MG63 (cell line): ENCODE results near the gene NDE1. TPM values are rescaled to one million over a fixed set of nuclear protein-coding genes. Genes with fewer than 3 reads are reported as not detected.

Experiments
- DNase-seq: peaks from one replicate; pipeline ENCODE4 v3.0.0-alpha.2; 2020
- H3K27me3 ChIP-seq: fragments of 250-450 bp; sonication (Bioruptor Pico); 2 replicates; pipeline ENCODE4 v1.5.1; 2020; ENCODE audit warnings: mild to moderate bottlenecking, moderate library complexity
- H3K36me3 ChIP-seq: fragments of 250-450 bp; sonication (Bioruptor Pico); 2 replicates; pipeline ENCODE4 v1.5.1; 2020; ENCODE audit warnings: mild to moderate bottlenecking, moderate library complexity
- H3K4me3 ChIP-seq: fragments of 250-450 bp; sonication (Bioruptor Pico); 2 replicates; pipeline ENCODE4 v1.5.1; 2020; ENCODE audit warnings: mild to moderate bottlenecking, moderate library complexity
- H3K9me3 ChIP-seq: fragments of 250-450 bp; sonication (Bioruptor Pico); 2 replicates; pipeline ENCODE4 v1.5.1; 2020; ENCODE audit warnings: mild to moderate bottlenecking, moderate library complexity
- total RNA-seq: library from RNA; depleted of rRNA; stranded (reverse); fragments of >200 nt; shearing (Covaris generic); gene quantifications from 2 replicates; pipeline ENCODE4 v1.2.3, GENCODE V29; 2014; ENCODE audit warnings: low replicate concordance

Gene NDE1
- total RNA-seq, 1 experiment from 2014 or later = 34.4 TPM

DNA sequence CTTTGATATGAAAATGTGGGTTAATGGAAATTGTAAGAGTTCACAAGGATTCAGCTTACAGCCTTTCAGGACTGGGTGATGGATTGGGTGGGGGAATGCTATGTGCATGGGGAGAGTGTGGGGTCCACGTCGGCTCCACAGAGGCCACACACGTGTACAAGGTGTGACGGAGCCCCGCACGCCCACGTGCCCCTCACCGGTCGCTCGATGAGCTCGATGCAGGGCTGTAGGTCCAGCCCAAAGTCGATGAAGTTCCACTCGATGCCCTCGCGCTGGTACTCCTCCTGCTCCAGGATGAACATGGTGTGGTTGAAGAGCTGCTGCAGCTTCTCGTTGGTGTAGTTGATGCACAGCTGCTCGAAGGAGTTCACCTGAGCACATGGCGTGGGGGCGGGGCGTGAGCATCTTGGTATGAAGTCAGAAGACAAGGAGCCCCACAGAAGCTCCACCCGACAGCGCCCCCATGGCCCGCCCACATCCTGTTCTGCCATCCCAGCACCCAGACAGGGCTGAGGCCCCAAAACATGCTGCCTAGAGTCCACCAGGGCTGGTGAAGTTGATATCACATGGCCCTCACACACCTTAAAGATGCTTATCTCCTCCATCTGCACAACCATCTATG lies 107.7 kb downstream of the NDE1 start:
- Histone ChIP-seq H3K27me3 (no peaks in the 10 kb centered on the region), H3K36me3 (no peaks in the 10 kb centered on the region), H3K4me3 (no peak overlapping the region), H3K9me3 (no peaks in the 10 kb centered on the region)
- DNase-seq = no peak

DNA sequence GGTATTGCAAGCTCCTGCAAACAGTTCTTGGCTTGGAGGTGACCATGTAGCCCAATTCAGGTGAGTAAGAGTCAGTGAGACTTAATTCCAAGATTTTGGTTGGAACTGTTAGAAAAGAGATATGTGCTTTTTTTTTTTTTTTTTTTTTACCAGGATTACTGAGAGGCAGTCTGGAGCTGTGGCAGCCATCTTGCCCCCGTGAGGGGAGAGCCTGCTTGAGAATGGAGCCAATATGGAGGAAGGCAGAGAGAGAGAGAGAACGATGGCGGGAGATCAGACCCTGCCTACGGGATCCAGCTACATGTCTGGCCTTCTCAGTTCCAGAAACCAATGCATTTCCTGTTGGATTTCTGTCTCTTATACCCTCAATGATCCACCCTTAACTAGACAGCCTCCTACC lies 109.0 kb downstream of the NDE1 start:
- Histone ChIP-seq H3K27me3 (no peaks in the 10 kb centered on the region), H3K9me3 (no peaks in the 10 kb centered on the region), H3K4me3 (no peak overlapping the region), H3K36me3 (no peaks in the 10 kb centered on the region)
- DNase-seq = no peak

DNA sequence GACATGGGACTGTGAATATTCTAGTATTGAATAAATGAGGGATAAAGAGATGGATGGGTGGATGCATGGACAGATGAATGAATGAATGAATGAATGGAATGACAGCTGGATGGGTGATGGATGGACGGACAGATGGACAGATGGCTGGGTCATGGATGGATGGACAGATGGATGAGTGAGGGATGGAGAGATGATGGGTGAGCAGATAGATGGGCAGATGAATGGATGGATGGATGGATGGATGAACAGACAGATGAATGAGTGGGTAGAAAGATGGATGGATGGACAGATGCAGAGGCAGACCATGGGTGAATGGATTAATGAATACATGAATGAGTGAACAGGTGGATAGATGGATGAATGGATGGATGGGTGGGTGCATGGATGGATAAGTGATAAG lies 110.1 kb downstream of the NDE1 start:
- no peaks in the 10 kb centered on the region for H3K36me3 ChIP-seq
- H3K27me3 ChIP-seq = no peaks in the 10 kb centered on the region
- H3K4me3 ChIP-seq = no peak overlapping the region
- no peaks in the 10 kb centered on the region for H3K9me3 ChIP-seq
- DNase-seq = no peak

DNA sequence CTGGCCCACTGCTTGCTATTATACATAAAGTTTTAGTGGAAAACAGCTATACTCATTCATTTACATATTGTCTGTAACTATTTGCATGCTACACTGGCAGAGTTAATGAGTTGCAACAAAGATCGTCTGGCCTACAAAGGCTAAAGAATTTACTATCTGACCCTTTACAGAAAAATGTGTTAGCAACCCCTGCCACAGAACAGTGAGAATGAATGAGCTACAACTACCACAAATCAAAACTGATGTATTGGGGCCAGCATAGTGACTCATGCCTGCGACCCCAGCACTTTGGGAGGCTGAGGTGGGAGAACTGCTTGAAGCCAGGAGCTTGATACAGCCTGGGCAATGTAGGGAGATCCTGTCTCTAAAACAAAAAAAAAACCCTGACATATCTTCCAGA lies 114.1 kb downstream of the NDE1 start:
- no peaks in the 10 kb centered on the region for H3K36me3 ChIP-seq
- H3K4me3 ChIP-seq = no peak overlapping the region
- H3K9me3 ChIP-seq = no peaks in the 10 kb centered on the region
- DNase-seq = no peak
- no peaks in the 10 kb centered on the region for H3K27me3 ChIP-seq

DNA sequence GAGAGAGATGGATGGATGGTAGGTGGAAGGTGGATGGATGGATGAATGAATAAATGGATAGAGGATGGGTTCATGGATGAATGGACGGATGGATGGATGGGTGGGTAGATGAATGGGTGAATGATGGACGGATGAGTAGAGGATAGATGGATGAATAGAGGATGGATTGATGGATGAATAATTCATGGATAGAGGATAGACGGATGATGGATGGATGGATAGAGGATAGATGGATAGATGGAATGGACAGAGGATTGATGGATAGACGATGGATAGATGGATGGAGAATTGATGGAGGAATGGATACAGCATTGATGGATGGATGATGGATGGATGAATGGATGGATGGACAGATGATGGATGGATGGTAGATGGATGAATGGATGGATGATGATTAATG lies 115.1 kb downstream of the NDE1 start:
- no peak for DNase-seq
- H3K36me3 ChIP-seq = no peaks in the 10 kb centered on the region
- H3K27me3 ChIP-seq = no peaks in the 10 kb centered on the region
- no peak overlapping the region for H3K4me3 ChIP-seq
- no peaks in the 10 kb centered on the region for H3K9me3 ChIP-seq

DNA sequence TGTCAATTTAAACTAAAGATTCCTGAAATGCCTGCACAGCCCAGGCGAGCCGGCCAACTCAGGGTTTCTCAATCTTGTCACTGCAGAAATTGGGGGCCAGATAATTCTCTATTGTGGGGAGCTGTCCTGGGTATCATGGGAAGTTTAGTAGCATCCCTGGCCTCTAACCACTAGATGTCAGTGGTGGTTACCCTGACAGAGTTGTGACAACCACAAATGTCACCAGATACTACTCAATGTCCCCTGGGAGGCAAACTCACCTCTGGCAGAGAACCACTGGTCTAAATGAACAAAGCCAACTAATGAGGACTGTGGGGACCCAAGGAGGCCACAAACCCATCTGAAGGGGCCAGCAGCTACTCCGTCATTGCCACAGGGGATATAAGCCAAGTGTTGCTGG lies 115.8 kb downstream of the NDE1 start:
- Histone ChIP-seq H3K27me3 (no peaks in the 10 kb centered on the region), H3K4me3 (no peak overlapping the region), H3K36me3 (no peaks in the 10 kb centered on the region), H3K9me3 (no peaks in the 10 kb centered on the region)
- DNase-seq = no peak

DNA sequence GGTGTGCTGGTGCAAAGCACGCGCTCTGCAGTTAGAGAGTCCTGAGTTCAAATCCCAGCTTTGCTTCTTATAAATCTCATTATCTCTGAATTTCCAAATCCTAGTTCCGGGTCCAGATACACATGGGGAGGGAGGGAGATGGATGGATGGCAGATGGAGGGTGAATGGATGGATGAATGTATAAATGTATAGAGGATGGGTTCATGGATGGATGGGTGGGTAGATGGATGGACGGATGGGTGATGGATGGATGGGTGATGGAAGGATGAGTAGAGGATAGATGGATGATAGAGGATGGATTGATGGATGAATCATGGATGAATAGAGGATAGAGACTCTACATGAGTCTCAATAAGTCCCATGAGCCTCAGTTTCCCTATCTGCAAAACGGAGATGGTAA lies 116.9 kb downstream of the NDE1 start:
- DNase-seq = no peak
- Histone ChIP-seq H3K36me3 (no peaks in the 10 kb centered on the region), H3K27me3 (no peaks in the 10 kb centered on the region), H3K4me3 (no peak overlapping the region), H3K9me3 (no peaks in the 10 kb centered on the region)

DNA sequence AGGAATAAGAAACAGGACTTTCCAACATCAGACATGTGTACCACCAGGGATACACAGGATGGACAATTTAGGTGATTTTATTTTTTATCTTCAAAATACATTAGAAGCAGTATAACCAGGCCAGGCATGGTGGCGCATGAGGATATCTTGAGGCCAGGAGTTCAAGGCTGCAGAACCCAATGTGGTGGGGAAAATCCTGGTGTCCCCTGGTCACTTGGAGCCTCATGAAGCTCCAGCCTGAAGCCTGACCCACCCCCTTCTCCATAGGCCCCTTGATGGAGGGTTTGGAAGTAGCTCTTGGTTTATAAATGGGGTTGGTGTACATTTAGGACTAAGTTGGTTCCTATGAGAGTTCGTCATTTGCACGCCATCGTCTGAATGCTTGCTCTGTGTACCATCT lies 118.2 kb downstream of the NDE1 start:
- no peak for DNase-seq
- no peak overlapping the region for H3K4me3 ChIP-seq
- H3K27me3 ChIP-seq = no peaks in the 10 kb centered on the region
- H3K36me3 ChIP-seq = no peaks in the 10 kb centered on the region
- H3K9me3 ChIP-seq = no peaks in the 10 kb centered on the region

DNA sequence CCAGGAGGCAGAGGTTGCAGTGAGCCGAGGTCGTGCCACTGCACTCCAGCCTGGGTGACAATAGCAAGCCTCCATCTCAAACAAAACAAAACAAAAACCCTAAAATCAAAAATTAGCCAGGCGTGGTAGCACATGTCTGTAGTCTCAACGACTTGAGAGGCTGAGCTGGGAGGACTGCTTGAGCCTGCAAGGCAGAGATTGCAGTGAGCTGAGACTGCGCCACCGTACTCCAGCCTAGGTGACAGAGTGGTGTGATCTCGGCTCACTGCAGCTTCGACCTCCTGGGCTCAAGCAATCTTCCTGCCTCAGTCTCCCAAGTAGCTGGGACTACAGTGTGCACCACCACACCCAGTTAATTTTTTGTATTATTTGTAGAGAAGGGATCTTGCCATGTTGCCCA lies 119.2 kb downstream of the NDE1 start:
- Histone ChIP-seq H3K36me3 (no peaks in the 10 kb centered on the region), H3K4me3 (no peak overlapping the region), H3K27me3 (no peaks in the 10 kb centered on the region), H3K9me3 (no peaks in the 10 kb centered on the region)
- DNase-seq = no peak

DNA sequence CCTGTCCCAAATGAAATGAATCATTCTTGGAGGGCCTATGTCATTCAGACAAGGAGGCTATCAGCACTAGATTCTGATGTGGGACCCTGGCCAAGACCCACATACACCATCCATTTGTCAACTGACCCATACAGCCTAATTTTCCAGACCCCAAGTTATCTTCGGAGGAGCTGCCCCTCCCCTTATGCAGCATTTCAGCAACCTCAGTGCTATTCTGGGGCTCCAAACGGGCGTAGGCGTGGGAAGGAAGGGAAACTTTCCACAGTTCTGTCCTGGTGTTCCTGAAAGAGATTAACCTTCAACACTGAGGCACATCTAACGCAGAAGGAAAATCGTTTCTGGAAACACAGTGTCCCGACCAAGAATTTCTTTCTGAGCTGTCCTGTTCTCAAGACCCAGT lies 120.1 kb downstream of the NDE1 start:
- H3K36me3 ChIP-seq = no peaks in the 10 kb centered on the region
- H3K4me3 ChIP-seq = no peak overlapping the region
- no peaks in the 10 kb centered on the region for H3K9me3 ChIP-seq
- DNase-seq = no peak
- no peaks in the 10 kb centered on the region for H3K27me3 ChIP-seq

DNA sequence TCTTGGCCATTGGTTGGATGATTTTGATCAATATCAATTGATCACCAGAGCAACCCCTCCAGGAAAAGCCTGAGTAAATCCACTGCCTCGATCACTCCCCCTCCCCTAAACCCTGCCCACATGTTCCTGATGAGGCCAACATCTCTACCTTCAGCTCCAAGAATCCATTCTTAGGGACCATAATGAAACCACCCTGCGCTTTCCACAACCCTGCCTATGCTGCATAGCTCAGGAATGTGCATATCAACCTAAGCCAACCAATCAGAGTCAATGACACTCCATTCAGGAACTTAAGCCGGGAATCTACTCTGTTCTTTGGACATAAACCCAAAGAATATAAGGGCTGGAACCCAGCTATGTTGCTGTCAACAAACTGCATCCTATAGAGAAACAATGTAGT lies 120.5 kb downstream of the NDE1 start:
- no peaks in the 10 kb centered on the region for H3K36me3 ChIP-seq
- peak; percentile 41 for DNase-seq
- H3K9me3 ChIP-seq = no peaks in the 10 kb centered on the region
- no peak overlapping the region for H3K4me3 ChIP-seq
- H3K27me3 ChIP-seq = no peaks in the 10 kb centered on the region

DNA sequence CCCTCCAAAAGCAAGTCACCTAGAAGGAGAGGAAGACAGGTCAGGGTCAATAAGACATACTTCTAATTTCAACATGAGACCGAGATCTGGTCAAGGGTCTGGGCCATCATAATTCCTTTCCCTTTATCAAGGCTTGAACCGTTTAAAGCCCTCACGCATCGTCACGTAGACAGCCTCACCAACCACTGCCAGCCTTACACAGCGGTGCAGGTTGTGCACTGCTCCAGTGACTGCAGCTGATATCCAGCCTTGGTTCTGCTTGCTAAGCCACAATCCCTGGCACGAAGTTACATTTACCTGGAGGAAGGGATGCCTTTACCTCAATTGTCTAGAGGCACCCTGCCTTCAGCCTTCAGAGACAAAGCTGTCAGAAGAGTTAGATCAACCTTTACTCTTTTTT lies 121.6 kb downstream of the NDE1 start:
- no peak for DNase-seq
- H3K36me3 ChIP-seq = no peaks in the 10 kb centered on the region
- no peaks in the 10 kb centered on the region for H3K27me3 ChIP-seq
- no peaks in the 10 kb centered on the region for H3K9me3 ChIP-seq
- H3K4me3 ChIP-seq = no peak overlapping the region

DNA sequence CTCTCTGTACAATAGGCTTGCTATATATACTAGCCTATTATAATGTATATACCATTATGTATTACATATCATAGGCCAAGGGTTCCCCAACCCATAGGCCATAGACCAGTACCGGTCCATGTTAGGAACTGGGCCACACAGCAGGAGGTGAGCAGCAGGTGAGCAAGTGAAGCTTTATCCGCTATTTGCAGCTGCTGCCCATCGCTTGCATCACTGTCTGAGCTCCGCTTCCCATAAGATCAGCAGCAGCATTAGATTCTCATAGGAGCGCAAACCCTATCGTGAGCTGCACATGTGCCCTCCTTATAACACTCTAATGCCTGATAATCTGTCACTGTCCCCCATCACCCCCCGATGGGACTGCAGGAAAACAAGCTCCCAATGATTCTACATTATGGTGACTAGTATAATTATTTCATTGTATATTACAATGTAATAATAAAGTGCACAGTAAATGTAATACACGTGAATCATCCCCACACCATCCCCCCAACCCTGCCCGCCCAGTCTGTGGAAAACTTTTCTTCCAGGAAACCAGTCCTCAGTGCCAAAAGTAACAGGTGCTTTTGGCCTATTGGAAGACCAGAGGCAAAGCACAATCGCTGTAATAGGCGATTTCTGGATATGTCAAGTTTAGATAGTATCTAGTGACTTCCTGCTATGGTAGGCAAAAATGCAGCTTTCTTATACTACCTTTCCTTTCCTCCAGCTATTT lies 122.7 kb downstream of the NDE1 start:
- H3K4me3 ChIP-seq = no peak overlapping the region
- no peaks in the 10 kb centered on the region for H3K27me3 ChIP-seq
- peak; percentile 16 for DNase-seq
- no peaks in the 10 kb centered on the region for H3K36me3 ChIP-seq
- H3K9me3 ChIP-seq = no peaks in the 10 kb centered on the region

DNA sequence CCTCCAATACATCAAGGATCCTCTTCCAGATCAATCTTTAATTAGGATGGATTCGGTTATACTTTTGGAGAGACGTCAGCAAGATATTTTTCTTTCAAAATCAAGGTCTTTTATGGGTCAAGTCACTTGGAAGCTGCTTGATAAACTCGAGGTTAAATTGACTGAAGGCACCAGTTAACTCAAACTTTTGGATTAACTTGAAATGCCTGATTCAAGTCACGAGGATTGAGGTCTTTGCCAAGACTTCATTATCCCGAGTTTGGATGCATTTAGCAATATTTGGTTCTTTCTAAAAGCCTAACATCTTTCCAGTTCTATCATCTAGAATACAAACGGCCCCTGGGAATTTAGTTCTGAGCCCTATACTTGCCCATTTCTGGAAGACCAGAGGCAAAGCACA lies 123.9 kb downstream of the NDE1 start:
- no peaks in the 10 kb centered on the region for H3K9me3 ChIP-seq
- H3K27me3 ChIP-seq = no peaks in the 10 kb centered on the region
- no peaks in the 10 kb centered on the region for H3K36me3 ChIP-seq
- no peak for DNase-seq
- H3K4me3 ChIP-seq = no peak overlapping the region

DNA sequence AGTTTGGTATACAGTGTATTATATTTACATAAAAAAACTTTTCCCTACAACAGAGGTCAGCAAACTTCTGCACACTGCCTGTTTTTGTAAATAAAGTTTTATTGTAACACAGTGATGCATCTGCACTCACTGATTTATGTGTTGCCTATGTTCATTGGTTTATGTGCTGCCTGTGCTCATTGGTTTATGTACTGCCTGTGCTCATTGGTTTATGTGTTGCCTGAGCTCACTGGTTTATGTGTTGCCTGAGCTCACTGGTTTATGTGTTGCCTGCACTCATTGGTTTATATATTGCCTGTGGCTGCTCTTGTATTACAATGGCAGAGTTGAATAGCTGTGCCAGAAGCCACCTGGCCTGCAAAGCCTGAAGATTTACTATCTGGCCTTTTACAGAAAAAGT lies 125.2 kb downstream of the NDE1 start:
- Histone ChIP-seq H3K27me3 (no peaks in the 10 kb centered on the region), H3K9me3 (no peaks in the 10 kb centered on the region), H3K36me3 (no peaks in the 10 kb centered on the region), H3K4me3 (no peak overlapping the region)
- peak; percentile 23 for DNase-seq

DNA sequence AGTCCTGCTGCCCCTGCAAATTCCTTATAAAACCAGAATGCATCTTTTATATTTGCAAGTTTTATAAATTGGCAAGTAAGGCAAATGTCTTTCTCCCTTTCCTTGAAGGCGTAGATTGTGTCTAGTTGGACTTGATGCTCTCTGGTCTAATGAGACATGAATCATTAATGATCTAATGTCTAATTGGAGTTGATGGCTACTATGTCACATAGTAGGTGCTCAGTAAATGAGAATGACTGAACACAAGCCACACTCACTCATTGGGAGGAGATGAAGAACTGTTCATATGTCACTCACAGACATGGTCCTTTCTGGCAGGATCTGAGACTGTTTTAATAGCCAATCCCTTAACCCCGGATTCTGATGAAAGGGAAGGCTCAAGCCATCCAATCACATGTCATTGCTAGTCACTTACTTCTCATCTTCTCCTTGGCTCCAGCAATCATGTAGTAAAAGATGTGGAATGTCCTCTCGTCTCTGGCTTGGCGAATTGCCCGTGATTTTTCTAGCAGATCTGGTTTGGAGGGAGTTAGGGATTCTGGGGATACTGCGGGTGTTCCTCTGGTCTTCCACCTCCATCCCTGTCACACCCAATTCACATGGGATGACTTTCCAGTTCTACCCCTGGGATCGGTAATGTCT lies 125.7 kb downstream of the NDE1 start:
- Histone ChIP-seq H3K36me3 (no peaks in the 10 kb centered on the region), H3K27me3 (no peaks in the 10 kb centered on the region), H3K4me3 (no peak overlapping the region), H3K9me3 (no peaks in the 10 kb centered on the region)
- peak; percentile 56 for DNase-seq
